T-cell (primary cell): ENCODE data around the gene MYDGF. TPM values are rescaled to one million over a fixed set of nuclear protein-coding genes. Genes with fewer than 3 reads are reported as not detected.

ENCODE experiments used
- ATAC-seq, 4 experiments: fragments of 200-7000 bp in 3 of 4; fragments of 150-1000 bp in 1 of 4; cut with Tn5 transposase; replicated peaks in 1 of 4; 1 replicate in 3 of 4; 2 replicates in 1 of 4; pipeline ENCODE4 v1.10.0; 2021; ENCODE audit warnings: moderate library complexity in 3 of 4, mild to moderate bottlenecking in 2 of 4, moderate number of reproducible peaks in 1 of 4
- CTCF ChIA-PET, 2 donors: fragments of 300-600 bp; sonication (Branson Sonifier 250); formaldehyde crosslinking; loops; one replicate each; lab custom pipeline; 2022; ENCODE audit warnings: antibody characterized with exemption in 2 of 2; lab: Charles Lee
- POLR2A ChIA-PET, 2 donors: fragments of 300-600 bp; sonication (Branson Sonifier 250); formaldehyde crosslinking; loops; one replicate each; lab custom pipeline; 2022; ENCODE audit warnings: antibody characterized with exemption in 2 of 2; lab: Charles Lee
- DNase-seq, 35 experiments: peaks; one replicate each; pipeline versions ENCODE4 v3.0.0 to v3.0.0-alpha.2; 2013 to 2023
- H3K27ac ChIP-seq: one replicate; pipeline ENCODE4 v1.5.1; 2013; ENCODE audit warnings: low read length
- H3K27me3 ChIP-seq, 2 experiments: replicated peaks in 1 of 2; 1 replicate in 1 of 2; 2 replicates in 1 of 2; pipeline versions ENCODE4 v1.6.1 to v1.7.0; 2013; ENCODE audit warnings: low read length in 1 of 2, mixed read lengths in 1 of 2; ENCODE audit not compliant: control insufficient read depth in 2 of 2, insufficient read depth in 2 of 2; ENCODE audit errors: extremely low read depth in 1 of 2
- H3K36me3 ChIP-seq, 2 donors: 1 replicate in 1 of 2; 2 replicates in 1 of 2; pipeline versions ENCODE4 v1.6.1 to v1.7.0; 2013; ENCODE audit warnings: low read length in 1 of 2; ENCODE audit not compliant: control insufficient read depth in 2 of 2, insufficient read depth in 1 of 2; ENCODE audit errors: extremely low read depth in 1 of 2
- H3K4me1 ChIP-seq, 2 experiments: 1 replicate in 1 of 2; 2 replicates in 1 of 2; pipeline versions ENCODE4 v1.6.1 to v1.7.0; 2013; ENCODE audit warnings: low read length in 2 of 2, mixed read lengths in 1 of 2; ENCODE audit not compliant: insufficient read depth in 2 of 2, control insufficient read depth in 1 of 2; ENCODE audit errors: extremely low read depth in 1 of 2
- H3K4me3 ChIP-seq, 2 donors: 1 replicate in 1 of 2; 2 replicates in 1 of 2; pipeline versions ENCODE4 v1.5.1 to v1.7.0; 2013; ENCODE audit warnings: mild to moderate bottlenecking in 2 of 2, low read length in 1 of 2, moderate library complexity in 1 of 2; ENCODE audit not compliant: control insufficient read depth in 1 of 2; ENCODE audit errors: extremely low read depth in 1 of 2
- H3K9me3 ChIP-seq: 2 replicates; pipeline ENCODE4 v1.7.0; 2013
- H3K27ac Mint-ChIP-seq, 2 donors: one replicate each; pipeline ENCODE4 v1.8.0; 2020 to 2021; ENCODE audit warnings: mild to moderate bottlenecking in 2 of 2, mixed read lengths in 2 of 2
- H3K27me3 Mint-ChIP-seq, 2 donors: one replicate each; pipeline ENCODE4 v1.8.0; 2021 to 2022; ENCODE audit warnings: mixed read lengths in 2 of 2
- H3K36me3 Mint-ChIP-seq: one replicate; pipeline ENCODE4 v1.8.0; 2021; ENCODE audit warnings: mixed read lengths
- H3K4me1 Mint-ChIP-seq, 3 donors: one replicate each; pipeline ENCODE4 v1.8.0; 2020 to 2022; ENCODE audit warnings: mixed read lengths in 3 of 3, mild to moderate bottlenecking in 1 of 3
- H3K4me3 Mint-ChIP-seq, 3 donors: one replicate each; pipeline ENCODE4 v1.8.0; 2020 to 2022; ENCODE audit warnings: mild to moderate bottlenecking in 3 of 3, mixed read lengths in 3 of 3, moderate library complexity in 3 of 3
- H3K9me3 Mint-ChIP-seq, 3 donors: one replicate each; pipeline ENCODE4 v1.8.0; 2020 to 2022; ENCODE audit warnings: mixed read lengths in 3 of 3
- WGBS: methylation state at CpG from one replicate; pipeline ENCODE4 v1.1.5; 2013; ENCODE audit warnings: missing lambda C conversion rate; ENCODE audit not compliant: insufficient coverage; 5-methylcytosine and 5-hydroxymethylcytosine counted together
- total RNA-seq, 35 experiments: library from RNA in 6 of 35; stranded (reverse) in 6 of 35; fragments of 120-200 nt in 1 of 35; gene quantifications; one replicate each; pipeline versions ENCODE4 v1.2.1 to v1.2.4 and lab custom pipeline; 2013 to 2026

The MYDGF gene
- total RNA-seq, 5 donors from 2014 or later (not counting 1 experiment from before 2014, with no cell fraction given) = 27.5 to 46.4 (median 38.3) TPM

- H3K27ac Mint-ChIP-seq = peak overlapping the region in 1 of 2 donors; percentile 88
- no peaks in the 10 kb centered on the region for H3K9me3 ChIP-seq
- H3K27me3 ChIP-seq = no peaks in the 10 kb centered on the region
- H3K4me3 Mint-ChIP-seq = peak overlapping the region; percentile 89 to 99 (median 96)
- ChIA-PET POLR2A (interaction anchor here (0.6 kb wide), 3 partner anchors 13 to 1151 kb away, joined by 5 to 8 read pairs (median 7); no protein-coding TSS in a partner anchor), CTCF (interaction anchor here in 1 of 2 donors (0.6 kb wide), 1 partner anchor 1078 kb away, joined by 6 read pairs; no protein-coding TSS in a partner anchor)
- peak overlapping the region; percentile 92 to 94 for H3K4me3 ChIP-seq
- no peak overlapping the region for H3K27ac ChIP-seq
- ATAC-seq = no peak
- 69% methylated on average over 13 of the region's 17 CpGs for WGBS
- H3K9me3 Mint-ChIP-seq = no peaks in the 10 kb centered on the region
- peaks cover 14 to 59% of the 10 kb centered on the region in 2 experiments for H3K4me1 ChIP-seq
- H3K27me3 Mint-ChIP-seq = no peaks in the 10 kb centered on the region
- H3K36me3 Mint-ChIP-seq = no peaks in the 10 kb centered on the region
- H3K4me1 Mint-ChIP-seq = peaks cover 27 to 38% (median 36%) of the 10 kb centered on the region in 3 donors
- DNase-seq = no peak
- H3K36me3 ChIP-seq = peaks cover 0 to 2% of the 10 kb centered on the region in 2 donors
Observed at GRCh38 chr19:4640247-4641000, 29.7 kb downstream of the MYDGF start.

- peak overlapping the region; percentile 88 for H3K27ac Mint-ChIP-seq
- Histone ChIP-seq H3K4me1 (peaks cover 14 to 59% of the 10 kb centered on the region in 2 experiments), H3K27ac (peak overlapping the region; percentile 64), H3K27me3 (no peaks in the 10 kb centered on the region), H3K36me3 (peaks cover 0 to 2% of the 10 kb centered on the region in 2 donors), H3K9me3 (no peaks in the 10 kb centered on the region), H3K4me3 (peak overlapping the region; percentile 92 to 94)
- H3K9me3 Mint-ChIP-seq = no peaks in the 10 kb centered on the region
- peak overlapping the region; percentile 89 to 99 (median 96) for H3K4me3 Mint-ChIP-seq
- ATAC-seq = peak in 1 of 4 experiments; percentile 10
- DNase-seq = peak in 2 of 35 experiments; percentile 17 to 26
- H3K36me3 Mint-ChIP-seq = no peaks in the 10 kb centered on the region
- no peaks in the 10 kb centered on the region for H3K27me3 Mint-ChIP-seq
- H3K4me1 Mint-ChIP-seq = peaks cover 27 to 38% (median 36%) of the 10 kb centered on the region in 3 donors
- 5% methylated on average over 33 of the region's 39 CpGs for WGBS
- POLR2A ChIA-PET = interaction anchor here (0.6 kb wide), 2 partner anchors 12 to 1151 kb away, joined by 5 to 7 read pairs; no protein-coding TSS in a partner anchor
- CTCF ChIA-PET = no interaction called here
Observed at GRCh38 chr19:4639531-4640246, 30.5 kb downstream of the MYDGF start.

GRCh38 chr19:4638828-4639530 lies 31.2 kb downstream of the MYDGF start, which contains the start of gene TNFAIP8L1:
TNFAIP8L1 (plus strand) TSS chr19:4639516; CDS start chr19:4651870, 12,354 bp downstream.
- Histone ChIP-seq H3K4me3 (peak within 1 kb of the TSS; percentile 92 to 94), H3K36me3 (peaks cover 0 to 2% of the 10 kb centered on the region in 2 donors), H3K4me1 (peaks cover 14 to 59% of the 10 kb centered on the region in 2 experiments), H3K27ac (peak within 1 kb of the TSS; percentile 90), H3K27me3 (no peaks in the 10 kb centered on the region), H3K9me3 (no peaks in the 10 kb centered on the region)
- ATAC-seq (peak; percentile 91 to 95 (median 93)), DNase-seq (peak; percentile 94 to 100 (median 98))
- no peaks in the 10 kb centered on the region for H3K27me3 Mint-ChIP-seq
- peaks cover 27 to 38% (median 36%) of the 10 kb centered on the region in 3 donors for H3K4me1 Mint-ChIP-seq
- H3K27ac Mint-ChIP-seq = peak within 1 kb of the TSS; percentile 98 to 99
- no peaks in the 10 kb centered on the region for H3K9me3 Mint-ChIP-seq
- under 1% methylated on average over 31 of the region's 49 CpGs for WGBS
- no peaks in the 10 kb centered on the region for H3K36me3 Mint-ChIP-seq
- peak within 1 kb of the TSS; percentile 89 to 99 (median 96) for H3K4me3 Mint-ChIP-seq
- ChIA-PET POLR2A (no interaction called here), CTCF (no interaction called here)

- WGBS = 97% methylated on average over 9 of the region's 11 CpGs
- Histone ChIP-seq H3K27ac (peak overlapping the region; percentile 90), H3K4me1 (peaks cover 14 to 63% of the 10 kb centered on the region in 2 experiments), H3K9me3 (no peaks in the 10 kb centered on the region), H3K4me3 (peak overlapping the region in 1 of 2 donors; percentile 35), H3K27me3 (peaks cover 0 to 5% of the 10 kb centered on the region in 2 experiments), H3K36me3 (peaks cover 0 to 2% of the 10 kb centered on the region in 2 donors)
- DNase-seq (peak in 1 of 35 experiments; percentile 18), ATAC-seq (no peak)
- peak overlapping the region; percentile 98 to 99 for H3K27ac Mint-ChIP-seq
- POLR2A ChIA-PET = no interaction called here
- H3K4me1 Mint-ChIP-seq = peaks cover 29 to 39% (median 38%) of the 10 kb centered on the region in 3 donors
- H3K4me3 Mint-ChIP-seq = peak overlapping the region in 2 of 3 donors; percentile 77 to 89
- H3K36me3 Mint-ChIP-seq = no peaks in the 10 kb centered on the region
- no peaks in the 10 kb centered on the region for H3K9me3 Mint-ChIP-seq
- CTCF ChIA-PET = no interaction called here
- H3K27me3 Mint-ChIP-seq = peaks cover 0 to under 1% of the 10 kb centered on the region in 2 donors
Observed at GRCh38 chr19:4638317-4638716, 31.8 kb downstream of the MYDGF start.

- H3K27me3 Mint-ChIP-seq = peaks cover 0 to 5% of the 10 kb centered on the region in 2 donors
- ChIA-PET POLR2A (no interaction called here), CTCF (interaction anchor here (0.6 to 1.2 kb wide), 5 partner anchors 37 to 72 kb away, joined by 3 to 4 read pairs (median 4); no protein-coding TSS in a partner anchor)
- peak overlapping the region; percentile 9 to 53 (median 49) for H3K4me3 Mint-ChIP-seq
- H3K4me1 Mint-ChIP-seq = peaks cover 28 to 40% (median 37%) of the 10 kb centered on the region in 3 donors
- H3K36me3 ChIP-seq = peaks cover 0 to 2% of the 10 kb centered on the region in 2 donors
- no peak overlapping the region for H3K27ac ChIP-seq
- ATAC-seq = no peak
- no peak for DNase-seq
- no peaks in the 10 kb centered on the region for H3K9me3 Mint-ChIP-seq
- H3K36me3 Mint-ChIP-seq = no peaks in the 10 kb centered on the region
- H3K9me3 ChIP-seq = no peaks in the 10 kb centered on the region
- H3K4me3 ChIP-seq = peak overlapping the region; percentile 56 to 58
- H3K4me1 ChIP-seq = peaks cover 14 to 64% of the 10 kb centered on the region in 2 experiments
- 100% methylated on average over 3 of the region's 8 CpGs for WGBS
- peak overlapping the region in 1 of 2 donors; percentile 39 for H3K27ac Mint-ChIP-seq
- H3K27me3 ChIP-seq = peaks cover 0 to 9% of the 10 kb centered on the region in 2 experiments
Observed at GRCh38 chr19:4636761-4637160, 33.4 kb downstream of the MYDGF start.
